ENCODE data around the gene DCLK1. TPM values are rescaled to one million over a fixed set of nuclear protein-coding genes. Genes with fewer than 3 reads are reported as not detected.

The DCLK1 gene
- total RNA-seq, 6 experiments from 2014 or later, result 0.07 to 0.12 (median 0.10) TPM; not detected in 2

GRCh38 chr13:35768073-35768472 is 363.1 kb downstream of the DCLK1 start:
- no peaks in the 10 kb centered on the region for H3K36me3 ChIP-seq
- no peaks in the 10 kb centered on the region for H3K27me3 ChIP-seq
- 61% methylated on average over 4 of the region's 4 CpGs for WGBS (ENCODE audit: insufficient coverage, low coverage, low lambda C conversion rate, missing lambda C conversion rate)
- no peak for DNase-seq
- TF ChIP-seq POLR2A (IDR thresholded peaks at IDR 0.05), result no peak
- no peak for TF ChIP-seq CTCF (IDR thresholded peaks at IDR 0.05)
- H3K27ac ChIP-seq, result no peak overlapping the region
- H3K9me3 ChIP-seq, result no peaks in the 10 kb centered on the region
- H3K4me1 ChIP-seq, result no peaks in the 10 kb centered on the region
- intact Hi-C loops (cut with DNase I), result no loop called here
- no peak overlapping the region for H3K4me3 ChIP-seq
- ATAC-seq, result no peak

DNA sequence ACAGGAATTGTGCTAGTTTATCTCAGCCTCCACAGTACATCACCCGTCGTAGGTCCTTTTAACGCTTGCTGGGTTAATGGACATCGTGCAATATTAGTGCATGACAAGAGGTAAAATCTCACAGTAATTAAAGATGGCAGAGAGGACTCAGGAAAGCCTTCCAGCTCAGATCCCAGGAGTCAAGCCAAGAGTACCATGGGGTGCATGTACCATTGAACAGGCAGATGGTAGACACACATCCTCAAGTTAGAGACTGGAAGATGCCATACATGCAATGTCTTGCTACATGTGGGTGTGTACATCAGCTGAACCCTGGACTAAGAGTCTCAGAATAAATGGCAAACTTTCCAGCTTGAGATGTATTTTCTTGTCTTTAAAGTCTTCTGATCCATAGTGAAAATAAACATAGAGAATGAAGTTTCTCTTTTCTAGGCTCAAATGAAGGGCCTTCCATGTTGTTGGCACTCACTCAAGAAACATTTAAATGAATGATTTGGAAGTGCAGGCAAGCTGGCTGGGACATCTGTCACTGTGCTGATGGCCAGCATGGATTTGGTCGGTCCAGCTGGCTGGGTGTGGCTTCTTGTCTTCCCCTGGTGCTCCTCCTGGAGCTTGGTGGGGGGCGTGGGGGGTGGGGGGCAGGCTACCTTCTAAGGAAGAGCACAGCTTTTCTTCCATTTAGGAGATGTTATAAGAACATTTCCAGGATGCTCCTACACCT is 363.8 kb downstream of the DCLK1 start:
- DNase-seq, result no peak
- Histone ChIP-seq H3K4me1 (no peaks in the 10 kb centered on the region), H3K36me3 (no peaks in the 10 kb centered on the region), H3K27ac (no peak overlapping the region), H3K4me3 (no peak overlapping the region), H3K9me3 (no peaks in the 10 kb centered on the region), H3K27me3 (no peaks in the 10 kb centered on the region)
- intact Hi-C loops (cut with DNase I), result no loop called here
- 72% methylated on average over 5 of the region's 6 CpGs for WGBS (ENCODE audit: insufficient coverage, low coverage, low lambda C conversion rate, missing lambda C conversion rate)
- ATAC-seq, result no peak
- no peak for TF ChIP-seq CTCF (IDR thresholded peaks at IDR 0.05)

DNA sequence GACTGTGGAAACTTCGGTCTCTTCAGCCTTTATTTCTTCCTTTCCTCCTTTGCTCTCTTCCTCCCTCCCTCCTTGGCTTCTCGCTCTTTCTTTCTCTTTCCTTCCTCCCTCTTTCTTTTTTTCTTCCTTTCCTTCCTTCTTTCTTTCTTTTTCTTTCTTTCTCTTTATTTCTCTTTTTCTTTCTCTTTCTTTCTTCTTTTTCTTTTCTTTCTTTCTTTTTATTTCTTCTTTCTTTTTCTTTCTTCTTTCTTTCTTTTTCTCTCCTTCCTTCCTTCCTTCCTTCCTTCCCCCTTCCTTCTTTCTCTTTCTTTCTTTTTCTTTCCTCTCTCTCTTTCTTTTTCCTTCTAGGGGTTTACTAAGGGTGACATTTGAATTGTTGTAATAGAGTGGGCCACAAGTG is 364.5 kb downstream of the DCLK1 start:
- TF ChIP-seq CTCF (IDR thresholded peaks at IDR 0.05) (no peak), POLR2A (IDR thresholded peaks at IDR 0.05) (no peak)
- ATAC-seq (no peak), DNase-seq (no peak)
- H3K27me3 ChIP-seq, result no peaks in the 10 kb centered on the region
- H3K27ac ChIP-seq, result no peak overlapping the region
- no peaks in the 10 kb centered on the region for H3K9me3 ChIP-seq
- no peaks in the 10 kb centered on the region for H3K36me3 ChIP-seq
- no peak overlapping the region for H3K4me3 ChIP-seq
- 39% methylated on average over 2 of the region's 2 CpGs for WGBS (ENCODE audit: insufficient coverage, low coverage, low lambda C conversion rate, missing lambda C conversion rate)
- no peaks in the 10 kb centered on the region for H3K4me1 ChIP-seq
- intact Hi-C loops (cut with DNase I), result no loop called here

- H3K27ac ChIP-seq, result no peak overlapping the region
- H3K9me3 ChIP-seq, result no peaks in the 10 kb centered on the region
- H3K36me3 ChIP-seq, result no peaks in the 10 kb centered on the region
- no peak for ATAC-seq
- no peak overlapping the region for H3K4me3 ChIP-seq
- H3K4me1 ChIP-seq, result no peaks in the 10 kb centered on the region
- H3K27me3 ChIP-seq, result no peaks in the 10 kb centered on the region
- intact Hi-C loops (cut with DNase I), result no loop called here
- DNase-seq, result no peak
- 72% methylated on average over 9 of the region's 11 CpGs for WGBS (ENCODE audit: insufficient coverage, low coverage, low lambda C conversion rate, missing lambda C conversion rate)
- TF ChIP-seq POLR2A (IDR thresholded peaks at IDR 0.05) (no peak), CTCF (IDR thresholded peaks at IDR 0.05) (no peak)
These were observed 365.2 kb downstream of the DCLK1 start for GRCh38 chr13:35765941-35766340.

Data from right lobe of liver (tissue), 6 donors.